ENCODE measurements around the gene CNOT6.
"Not testable (repeated sequence)": the region's sequence is repeated elsewhere in the genome, so short reads cannot be mapped to it uniquely, and the experiment has no call there.

The CNOT6 gene

DNA sequence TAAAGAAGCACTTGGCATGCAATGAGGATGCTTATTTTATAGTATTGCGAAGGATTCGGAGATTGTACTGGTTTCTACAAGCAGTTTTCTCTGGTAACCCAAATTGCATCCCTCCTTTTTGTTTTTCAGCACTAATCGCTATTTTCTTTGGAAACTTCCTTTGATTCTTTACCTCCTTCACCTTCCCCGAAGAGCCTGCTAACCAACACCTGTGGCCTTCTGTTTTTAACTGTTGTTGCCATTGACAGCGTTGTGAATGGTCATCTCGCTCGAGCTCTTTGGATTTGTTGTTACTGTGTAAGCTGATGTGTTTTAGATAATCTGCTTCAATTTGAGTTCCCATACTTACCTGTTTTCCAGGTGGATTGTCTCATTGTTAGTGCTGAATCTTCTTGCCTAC is 1.1 kb downstream of the CNOT6 start:
- Histone ChIP-seq H3K9me3 (ENCODE audit: low read length) (no peaks in the 10 kb centered on the region), H3K4me1 (ENCODE audit: insufficient read depth, low read length, severe bottlenecking) (peaks cover 26% of the 10 kb centered on the region), H3F3A (ENCODE audit: insufficient read depth, low read length) (no peaks in the 10 kb centered on the region), H3K9ac (ENCODE audit: low read length) (peak overlapping the region; percentile 98), H3K4me3 (ENCODE audit: low read depth, low read length, poor library complexity, severe bottlenecking) (peak overlapping the region; percentile 95), H3K27ac (ENCODE audit: low read depth, low read length, poor library complexity, severe bottlenecking) (peak overlapping the region; percentile 46), H3K79me2 (ENCODE audit: insufficient read depth, low read length) (peaks cover 43% of the 10 kb centered on the region), H2AFZ (ENCODE audit: low read length) (no peak overlapping the region), H3K4me2 (ENCODE audit: low read length) (peak overlapping the region; percentile 73), H3K36me3 (ENCODE audit: insufficient read depth, low read length) (peaks cover 37% of the 10 kb centered on the region), H3K9me2 (ENCODE audit: low read depth, low read length) (no peaks in the 10 kb centered on the region), H4K20me1 (ENCODE audit: insufficient read depth, low read length) (no peaks in the 10 kb centered on the region), H3K27me3 (ENCODE audit: insufficient read depth, low read length) (no peaks in the 10 kb centered on the region)
- no peak for TF ChIP-seq EZH2 (IDR thresholded peaks at IDR 0.05; ENCODE audit: borderline replicate concordance, low read length)
- TF ChIP-seq, protein P1, sequence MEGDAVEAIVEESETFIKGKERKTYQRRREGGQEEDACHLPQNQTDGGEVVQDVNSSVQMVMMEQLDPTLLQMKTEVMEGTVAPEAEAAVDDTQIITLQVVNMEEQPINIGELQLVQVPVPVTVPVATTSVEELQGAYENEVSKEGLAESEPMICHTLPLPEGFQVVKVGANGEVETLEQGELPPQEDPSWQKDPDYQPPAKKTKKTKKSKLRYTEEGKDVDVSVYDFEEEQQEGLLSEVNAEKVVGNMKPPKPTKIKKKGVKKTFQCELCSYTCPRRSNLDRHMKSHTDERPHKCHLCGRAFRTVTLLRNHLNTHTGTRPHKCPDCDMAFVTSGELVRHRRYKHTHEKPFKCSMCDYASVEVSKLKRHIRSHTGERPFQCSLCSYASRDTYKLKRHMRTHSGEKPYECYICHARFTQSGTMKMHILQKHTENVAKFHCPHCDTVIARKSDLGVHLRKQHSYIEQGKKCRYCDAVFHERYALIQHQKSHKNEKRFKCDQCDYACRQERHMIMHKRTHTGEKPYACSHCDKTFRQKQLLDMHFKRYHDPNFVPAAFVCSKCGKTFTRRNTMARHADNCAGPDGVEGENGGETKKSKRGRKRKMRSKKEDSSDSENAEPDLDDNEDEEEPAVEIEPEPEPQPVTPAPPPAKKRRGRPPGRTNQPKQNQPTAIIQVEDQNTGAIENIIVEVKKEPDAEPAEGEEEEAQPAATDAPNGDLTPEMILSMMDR (IDR thresholded peaks at IDR 0.05; ENCODE audit: low read length) = no peak

DNA sequence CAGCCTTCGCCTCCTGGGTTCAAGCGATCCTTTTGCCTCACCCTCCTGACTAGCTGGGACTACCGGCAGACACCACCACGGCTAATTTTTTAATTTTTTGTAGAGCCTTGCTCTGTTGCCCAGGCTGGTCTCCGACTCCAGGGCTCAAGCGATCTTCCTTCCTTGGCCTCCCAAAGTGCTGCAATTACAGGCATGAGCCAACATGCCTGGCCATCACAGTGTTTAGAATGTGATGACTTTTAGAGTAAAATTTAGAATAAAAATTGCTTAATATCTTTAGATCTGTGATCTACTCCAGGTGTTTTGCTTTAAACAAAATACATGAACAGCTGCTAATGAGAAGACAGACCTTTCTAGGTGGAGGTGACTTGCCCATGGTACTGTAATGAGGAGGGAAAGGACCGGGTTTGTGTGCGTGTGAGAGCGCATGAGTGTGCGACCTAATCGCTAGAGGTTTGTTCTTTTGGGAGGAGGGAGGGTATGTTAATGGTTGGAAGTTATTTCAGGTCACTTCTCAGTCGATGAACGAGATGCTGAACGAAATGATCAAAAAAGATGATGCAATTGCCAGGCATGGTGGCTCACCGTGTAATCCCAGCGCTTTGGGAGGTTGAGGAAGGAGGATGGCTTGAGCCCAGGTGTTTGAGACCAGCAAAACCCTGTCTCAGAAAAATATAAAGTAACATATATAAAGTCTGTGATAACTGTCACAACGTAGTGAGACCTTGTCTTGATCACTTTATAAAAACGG is 2.0 kb downstream of the CNOT6 start:
- H4K20me1 ChIP-seq (ENCODE audit: insufficient read depth, low read length) = no peaks in the 10 kb centered on the region
- H3K4me3 ChIP-seq (ENCODE audit: low read depth, low read length, poor library complexity, severe bottlenecking) = peak overlapping the region; percentile 95
- no peak overlapping the region for H2AFZ ChIP-seq (ENCODE audit: low read length)

GRCh38 chr5:180496806-180497205 is 2.6 kb downstream of the CNOT6 start:
- not testable (repeated sequence) for H3K9me2 ChIP-seq (ENCODE audit: low read depth, low read length); H3K9ac ChIP-seq (ENCODE audit: low read length); H4K20me1 ChIP-seq (ENCODE audit: insufficient read depth, low read length); H3K9me3 ChIP-seq (ENCODE audit: low read length); H3K4me2 ChIP-seq (ENCODE audit: low read length); H3K27ac ChIP-seq (ENCODE audit: low read depth, low read length, poor library complexity, severe bottlenecking); H3K27me3 ChIP-seq (ENCODE audit: insufficient read depth, low read length); H3F3A ChIP-seq (ENCODE audit: insufficient read depth, low read length); H3K4me3 ChIP-seq (ENCODE audit: low read depth, low read length, poor library complexity, severe bottlenecking); H2AFZ ChIP-seq (ENCODE audit: low read length)
- peaks cover 50% of the 10 kb centered on the region for H3K36me3 ChIP-seq (ENCODE audit: insufficient read depth, low read length)
- H3K4me1 ChIP-seq (ENCODE audit: insufficient read depth, low read length, severe bottlenecking) = peaks cover 26% of the 10 kb centered on the region
- peaks cover 56% of the 10 kb centered on the region for H3K79me2 ChIP-seq (ENCODE audit: insufficient read depth, low read length)

More for the DNA sequence above, 2.0 kb downstream of the CNOT6 start:
- H3K27ac ChIP-seq (ENCODE audit: low read depth, low read length, poor library complexity, severe bottlenecking) = no peak overlapping the region
- no peaks in the 10 kb centered on the region for H3K9me2 ChIP-seq (ENCODE audit: low read depth, low read length)
- H3K79me2 ChIP-seq (ENCODE audit: insufficient read depth, low read length) = peaks cover 50% of the 10 kb centered on the region
- H3K27me3 ChIP-seq (ENCODE audit: insufficient read depth, low read length) = no peaks in the 10 kb centered on the region
- H3K4me1 ChIP-seq (ENCODE audit: insufficient read depth, low read length, severe bottlenecking) = peaks cover 26% of the 10 kb centered on the region
- peak overlapping the region; percentile 73 for H3K4me2 ChIP-seq (ENCODE audit: low read length)
- TF ChIP-seq EZH2 (IDR thresholded peaks at IDR 0.05; ENCODE audit: borderline replicate concordance, low read length) = no peak
- TF ChIP-seq, protein P1 (IDR thresholded peaks at IDR 0.05; ENCODE audit: low read length) = no peak
- H3F3A ChIP-seq (ENCODE audit: insufficient read depth, low read length) = no peaks in the 10 kb centered on the region
- no peaks in the 10 kb centered on the region for H3K9me3 ChIP-seq (ENCODE audit: low read length)
- H3K36me3 ChIP-seq (ENCODE audit: insufficient read depth, low read length) = peaks cover 44% of the 10 kb centered on the region
- peak overlapping the region; percentile 98; the same call in 1 of the 2 replicates for H3K9ac ChIP-seq (ENCODE audit: low read length)

DNA sequence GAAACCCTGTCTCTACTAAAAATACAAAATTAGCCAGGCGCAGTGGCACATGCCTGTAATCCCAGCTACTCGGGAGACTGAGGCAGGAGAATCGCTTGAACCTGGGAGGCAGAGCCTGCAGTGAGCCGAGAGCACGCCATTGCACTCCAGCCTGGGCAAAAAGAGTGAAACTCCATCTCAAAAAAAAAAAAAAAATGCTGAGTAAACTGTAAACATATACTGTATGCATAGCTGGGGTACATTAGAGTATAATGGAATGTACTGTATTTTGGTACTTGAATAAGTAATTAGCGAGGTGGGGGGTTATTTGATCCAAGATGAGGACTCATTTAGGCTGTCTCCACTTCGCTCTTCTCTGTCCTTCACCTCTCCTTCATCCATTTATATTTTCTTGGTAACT is 3.7 kb downstream of the CNOT6 start:
- peaks cover 26% of the 10 kb centered on the region for H3K4me1 ChIP-seq (ENCODE audit: insufficient read depth, low read length, severe bottlenecking)
- H3K9me2 ChIP-seq (ENCODE audit: low read depth, low read length); H3K27ac ChIP-seq (ENCODE audit: low read depth, low read length, poor library complexity, severe bottlenecking); H3K9me3 ChIP-seq (ENCODE audit: low read length); H3K9ac ChIP-seq (ENCODE audit: low read length); H3K4me3 ChIP-seq (ENCODE audit: low read depth, low read length, poor library complexity, severe bottlenecking); H2AFZ ChIP-seq (ENCODE audit: low read length); H4K20me1 ChIP-seq (ENCODE audit: insufficient read depth, low read length); H3K27me3 ChIP-seq (ENCODE audit: insufficient read depth, low read length); H3F3A ChIP-seq (ENCODE audit: insufficient read depth, low read length); H3K4me2 ChIP-seq (ENCODE audit: low read length): not testable (repeated sequence)
- peaks cover 67% of the 10 kb centered on the region for H3K79me2 ChIP-seq (ENCODE audit: insufficient read depth, low read length)
- peaks cover 60% of the 10 kb centered on the region for H3K36me3 ChIP-seq (ENCODE audit: insufficient read depth, low read length)

Data from OCI-LY1 (cell line).